K562 (cell line): ENCODE results near the gene ARSA. TPM values are rescaled to one million over a fixed set of nuclear protein-coding genes. Genes with fewer than 3 reads are reported as not detected.

ENCODE experiments used
- ATAC-seq: fragments of 200-7000 bp; cut with Tn5 transposase; 3 replicates; pipeline ENCODE4 v1.9.1; 2020; ENCODE audit warnings: moderate library complexity
- BruUV-seq: library from RNA; stranded (reverse); fragments of 400-500 nt; replicated peaks from 2 replicates; lab custom pipeline; 2021; lab: Mats Ljungman, UMichigan
- CTCF ChIA-PET: fragments of 300-600 bp; formaldehyde crosslinking; extraction: SDS; loops from one replicate; lab custom pipeline; 2021; ENCODE audit warnings: low intra/inter-chr PET ratio; lab: Yijun Ruan, JAX
- POLR2A ChIA-PET: fragments of 300-600, 350-650 bp; sonication (Branson Sonifier 250); formaldehyde crosslinking; extraction: SDS; loops from one replicate; lab custom pipeline; 2021; ENCODE audit warnings: antibody characterized with exemption, inconsistent platforms; lab: Yijun Ruan, JAX
- DNase-seq, 4 experiments: peaks; one replicate each; pipeline versions ENCODE4 v3.0.0 to v3.0.0-alpha.2; 2011 to 2018; ENCODE audit warnings: low spot score in 3 of 4, mixed read lengths in 3 of 4; ENCODE audit errors: extremely low read depth in 1 of 4
- FAIRE-seq: peaks from 2 replicates; lab custom pipeline; 2011; peaks lifted over from hg19 to GRCh38; lab: Jason Lieb, UNC
- H2AFZ ChIP-seq: 2 replicates; pipeline ENCODE4 v1.6.0; 2011; ENCODE audit warnings: low read depth, low read length, control low read depth, inconsistent platforms
- H3K27ac ChIP-seq: fragments of 200-600 bp; 3 replicates; pipeline ENCODE4 v1.8.0; 2011; ENCODE audit warnings: low read depth, mild to moderate bottlenecking, control low read depth, inconsistent platforms, low read length, moderate library complexity, mixed read lengths; ENCODE audit errors: extremely low read depth
- H3K27me3 ChIP-seq, 2 experiments: fragments of 300-600 bp in 1 of 2; 2 replicates in 1 of 2; 3 replicates in 1 of 2; pipeline versions ENCODE4 v1.6.0 to v1.8.0; 2011; ENCODE audit warnings: inconsistent platforms in 2 of 2, low read length in 2 of 2, mild to moderate bottlenecking in 1 of 2, mixed read lengths in 1 of 2, moderate library complexity in 1 of 2; ENCODE audit not compliant: control insufficient read depth in 2 of 2, insufficient read depth in 2 of 2
- H3K36me3 ChIP-seq: fragments of 300-600 bp; 3 replicates; pipeline ENCODE4 v1.8.0; 2011; ENCODE audit warnings: mild to moderate bottlenecking, low read length, inconsistent platforms; ENCODE audit not compliant: control insufficient read depth, insufficient read depth
- H3K4me1 ChIP-seq, 2 experiments: fragments of 200-600 bp in 1 of 2; replicated peaks in 1 of 2; 2 replicates in 1 of 2; 3 replicates in 1 of 2; pipeline versions ENCODE4 v1.5.1 to v1.8.0; 2011; ENCODE audit warnings: inconsistent platforms in 2 of 2, low read length in 2 of 2, mild to moderate bottlenecking in 1 of 2, mixed read lengths in 1 of 2, moderate library complexity in 1 of 2; ENCODE audit not compliant: control insufficient read depth in 2 of 2, insufficient read depth in 2 of 2
- H3K4me2 ChIP-seq: 2 replicates; pipeline ENCODE4 v1.6.1; 2011; ENCODE audit warnings: low read length, control low read depth, inconsistent platforms, mixed read lengths; ENCODE audit not compliant: insufficient read depth
- H3K4me3 ChIP-seq: fragments of 200-600 bp; sonication (generic), shearing (Covaris generic); 2 replicates; pipeline ENCODE4 v1.5.1; 2016; ENCODE audit warnings: control low read depth, inconsistent platforms
- H3K79me2 ChIP-seq: fragments of 200-600 bp; 3 replicates; pipeline ENCODE4 v1.8.0; 2011; ENCODE audit warnings: low read length, inconsistent platforms; ENCODE audit not compliant: control insufficient read depth, insufficient read depth
- H3K9ac ChIP-seq, 2 experiments: 2 replicates each; pipeline versions ENCODE4 v1.6.0 to v1.6.1; 2011; ENCODE audit warnings: low read depth in 2 of 2, low read length in 2 of 2, control low read depth in 1 of 2, inconsistent platforms in 1 of 2, mild to moderate bottlenecking in 1 of 2, mixed read lengths in 1 of 2; ENCODE audit not compliant: insufficient read depth in 1 of 2
- H3K9me1 ChIP-seq: one replicate; pipeline ENCODE4 v1.6.0; 2011; ENCODE audit warnings: inconsistent platforms, mild to moderate bottlenecking, low read length, moderate library complexity; ENCODE audit not compliant: control insufficient read depth, insufficient read depth
- H3K9me3 ChIP-seq: replicated peaks from 2 replicates; pipeline ENCODE4 v1.5.1; 2011; ENCODE audit warnings: low read depth, low read length, inconsistent platforms; ENCODE audit not compliant: control insufficient read depth, insufficient read depth
- H4K20me1 ChIP-seq: replicated peaks from 2 replicates; pipeline ENCODE4 v1.6.1; 2011; ENCODE audit warnings: low read length, inconsistent platforms, mixed read lengths; ENCODE audit not compliant: control insufficient read depth, insufficient read depth
- ADNP ChIP-seq: fragments of 200-800 bp; sonication (Bioruptor generic); IDR thresholded peaks from 2 replicates; pipeline ENCODE4 v1.6.1; 2016; ENCODE audit warnings: missing genetic modification characterization, missing compliant biosample characterization
- COPS2 ChIP-seq: fragments of 450-650 bp; conservative IDR thresholded peaks from 2 replicates; pipeline ENCODE4 v1.6.1; 2016; ENCODE audit warnings: mild to moderate bottlenecking, moderate library complexity
- EHMT2 ChIP-seq: fragments of 450-650 bp; IDR thresholded peaks from 2 replicates; pipeline ENCODE4 v1.6.1; 2018; ENCODE audit warnings: antibody characterized with exemption
- KAT2B ChIP-seq: IDR thresholded peaks from one replicate; pipeline ENCODE4 v1.6.1; 2012; ENCODE audit warnings: low read depth, mild to moderate bottlenecking, control low read depth, inconsistent platforms, low read length, moderate library complexity
- SP2 ChIP-seq: IDR thresholded peaks from 2 replicates; pipeline ENCODE4 v1.6.1; 2011; ENCODE audit warnings: mild to moderate bottlenecking, low read depth, low read length, moderate library complexity; ENCODE audit not compliant: poor library complexity, severe bottlenecking; ENCODE audit errors: extremely low read depth
- THRAP3 ChIP-seq: fragments of 450-650 bp; IDR thresholded peaks from 2 replicates; pipeline ENCODE4 v1.6.1; 2016; ENCODE audit warnings: mild to moderate bottlenecking, inconsistent platforms, borderline replicate concordance
- ZBTB8A ChIP-seq: fragments of 450-650 bp; IDR thresholded peaks from 2 replicates; pipeline ENCODE4 v1.6.1; 2018; ENCODE audit warnings: mild to moderate bottlenecking, moderate library complexity; ENCODE audit not compliant: partially characterized antibody
- ZNF75A ChIP-seq: fragments of 450-650 bp; formaldehyde crosslinking; IDR thresholded peaks from 2 replicates; pipeline ENCODE4 v1.4.0; 2020; ENCODE audit warnings: mild to moderate bottlenecking
- WGBS: fragments of 100-300 bp; shearing (Covaris generic); methylation state at CpG from one replicate; pipeline ENCODE4 v1.1.6; 2016; ENCODE audit warnings: low coverage, mixed read lengths; ENCODE audit not compliant: insufficient coverage; ENCODE audit errors: missing lambda C conversion rate; 5-methylcytosine and 5-hydroxymethylcytosine counted together
- in situ Hi-C: fragments of 300-500 bp; cut with MboI; formaldehyde crosslinking; loops from 4 replicates; pipeline ENCODE4 v1.15.0; 2018; ENCODE audit warnings: inconsistent platforms, mixed read lengths
- intact Hi-C: fragments of 100-400 bp; cut with micrococcal nuclease; formaldehyde crosslinking; loops from 2 replicates; pipeline ENCODE4 v1.14.2; 2022
- polyA plus RNA-seq, 8 experiments: library from polyadenylated mRNA; depleted of rRNA in 4 of 8; stranded (reverse) in 5 of 8; unstranded in 3 of 8; fragments of >200 nt; fragmentation: Nextera tagmentation in 2 of 8; fragmentation: Illumina TruSeq in 1 of 8; extraction: Ambion mirVana in 2 of 8; extraction: Trizol in 1 of 8; gene quantifications; 2 replicates each; pipeline versions ENCODE4 v1.2.1 to v1.2.3, GENCODE V29; 2011 to 2014; ENCODE audit warnings: inconsistent platforms in 1 of 8, missing spikeins in 1 of 8
- total RNA-seq, 7 experiments: library from RNA; depleted of rRNA in 6 of 7; stranded (reverse); fragments of >200 nt in 6 of 7; fragmentation: Illumina TruSeq in 2 of 7; extraction: Trizol in 2 of 7; gene quantifications; 2 replicates each; pipeline versions ENCODE4 v1.2.1 to v1.2.3, GENCODE V29; 2011 to 2021; ENCODE audit warnings: low replicate concordance in 1 of 7

ARSA gene
- total and polyA plus RNA-seq, 9 of the 15 experiments (the other 6 are each of a cell fraction or from before 2014, with no cell fraction given), result 0.32 to 10.9 (median 1.8) TPM; not detected in 1

GRCh38 chr22:50610581-50610980, 17.4 kb downstream of the ARSA start:
- Histone ChIP-seq H3K4me3 (no peak overlapping the region), H3K9me3 (no peaks in the 10 kb centered on the region), H3K36me3 (no peaks in the 10 kb centered on the region), H4K20me1 (no peaks in the 10 kb centered on the region), H3K4me1 (peaks cover 13 to 19% of the 10 kb centered on the region in 2 experiments; a peak in 4 of 5 replicates), H2AFZ (no peak overlapping the region), H3K4me2 (no peak overlapping the region), H3K79me2 (no peaks in the 10 kb centered on the region), H3K9ac (no peak overlapping the region; a peak in 1 of 4 replicates), H3K27me3 (peaks cover 21 to 60% of the 10 kb centered on the region in 2 experiments), H3K9me1 (no peaks in the 10 kb centered on the region), H3K27ac (no peak overlapping the region)
- FAIRE-seq (no peak), ATAC-seq (no peak), DNase-seq (peak in 1 of 4 experiments; percentile 1)
- POLR2A ChIA-PET, result no interaction called here
- BruUV-seq, result no TSS peak
- in situ Hi-C loops, result loop anchor here (5.0 kb wide), 1 partner anchor 33 kb away; the partner anchor contains the start of gene CPT1B
- 2% methylated on average over 11 of the region's 17 CpGs for WGBS
- TF ChIP-seq SP2 (no peak), EHMT2 (no peak), ZNF75A (CRISPR knock-in tag) (no peak), KAT2B (no peak), COPS2 (no peak), ZBTB8A (no peak), ADNP (no peak), THRAP3 (no peak)
- CTCF ChIA-PET, result no interaction called here
- intact Hi-C loops, result no loop called here
